ENCODE results near the gene NT5C.
A peak's percentile ranks its signal among the peaks of the same experiment; 100 is the strongest.

NT5C gene

GRCh38 chr17:75131278-75132017 is at the start of gene NT5C:
NT5C (minus strand) TSS chr17:75131742; CDS start chr17:75131707, 35 bp downstream.
- TF ChIP-seq SUZ12 (IDR thresholded peaks at IDR 0.05) (no peak), ZNF384 (IDR thresholded peaks at IDR 0.05) (no peak), ARNT (IDR thresholded peaks at IDR 0.05) (0 out of 2 replicates have a peak, but pooled peaks have one; percentile 9), PKNOX1 (IDR thresholded peaks at IDR 0.05) (no peak), BHLHE40 (IDR thresholded peaks at IDR 0.05; ENCODE audit: borderline replicate concordance) (no peak), LEF1 (IDR thresholded peaks at IDR 0.05; ENCODE audit: borderline replicate concordance) (peak; percentile 83), L3MBTL2 (conservative IDR thresholded peaks at IDR 0.05) (peak; percentile 57), ELF4 (IDR thresholded peaks at IDR 0.05) (peak; percentile 41; the same call in 1 of the 2 replicates), CTBP1 (IDR thresholded peaks at IDR 0.05; ENCODE audit: borderline replicate concordance) (no peak)
- POLR2A ChIA-PET: interaction anchor here (0.6 to 5.5 kb wide), 31 partner anchors 10 to 143 kb away, joined by 3 to 68 read pairs (median 5); partner anchors contain the start of genes ARMC7, JPT1, MRPL58 and NUP85
- peak; percentile 91 for DNase-seq (ENCODE audit: extremely low spot score)
- CTCF ChIA-PET: interaction anchor here (0.6 to 3.2 kb wide), 10 partner anchors 10 to 170 kb away, joined by 3 to 32 read pairs (median 3); partner anchors contain the start of gene MIF4GD

GRCh38 chr17:75181110-75181509 is 49.6 kb upstream of the NT5C start:
- DNase-seq (ENCODE audit: extremely low spot score): no peak
- ChIA-PET CTCF (interaction anchor here (0.6 to 2.0 kb wide), 4 partner anchors 9 to 169 kb away, joined by 3 to 6 read pairs (median 4); no protein-coding TSS in a partner anchor), POLR2A (interaction anchor here (0.5 to 2.1 kb wide), 6 partner anchors 8 to 49 kb away, joined by 4 to 7 read pairs (median 4); partner anchors contain the start of gene NT5C)
- TF ChIP-seq SP1 (IDR thresholded peaks at IDR 0.05) (no peak), SUZ12 (IDR thresholded peaks at IDR 0.05) (no peak), FOXM1 (IDR thresholded peaks at IDR 0.05; ENCODE audit: borderline replicate concordance) (no peak), NFRKB (IDR thresholded peaks at IDR 0.05) (no peak), FOXK2 (IDR thresholded peaks at IDR 0.05) (no peak), BHLHE40 (IDR thresholded peaks at IDR 0.05; ENCODE audit: borderline replicate concordance) (no peak), PKNOX1 (IDR thresholded peaks at IDR 0.05) (no peak), CTBP1 (IDR thresholded peaks at IDR 0.05; ENCODE audit: borderline replicate concordance) (no peak), TARDBP (IDR thresholded peaks at IDR 0.05) (no peak), ARNT (IDR thresholded peaks at IDR 0.05) (no peak), HDGF (IDR thresholded peaks at IDR 0.05; ENCODE audit: borderline replicate concordance) (no peak)

- CTCF ChIA-PET: no interaction called here
- no peak for DNase-seq (ENCODE audit: extremely low spot score)
- POLR2A ChIA-PET: no interaction called here
- TF ChIP-seq ARNT (IDR thresholded peaks at IDR 0.05) (no peak), FOXM1 (IDR thresholded peaks at IDR 0.05; ENCODE audit: borderline replicate concordance) (no peak), SP1 (IDR thresholded peaks at IDR 0.05) (no peak), NFRKB (IDR thresholded peaks at IDR 0.05) (no peak), ZNF384 (IDR thresholded peaks at IDR 0.05) (no peak), FOXA1 (IDR thresholded peaks at IDR 0.05) (no peak), HDGF (IDR thresholded peaks at IDR 0.05; ENCODE audit: borderline replicate concordance) (no peak), TARDBP (IDR thresholded peaks at IDR 0.05) (no peak), BHLHE40 (IDR thresholded peaks at IDR 0.05; ENCODE audit: borderline replicate concordance) (no peak), FOXK2 (IDR thresholded peaks at IDR 0.05) (no peak), CTBP1 (IDR thresholded peaks at IDR 0.05; ENCODE audit: borderline replicate concordance) (no peak), L3MBTL2 (conservative IDR thresholded peaks at IDR 0.05) (no peak), PKNOX1 (IDR thresholded peaks at IDR 0.05) (no peak), SUZ12 (IDR thresholded peaks at IDR 0.05) (no peak)
Observed at GRCh38 chr17:75178453-75178852, 46.9 kb upstream of the NT5C start.

- POLR2A ChIA-PET: interaction anchor here (0.5 kb wide), 1 partner anchor 8 kb away, joined by 4 read pairs; no protein-coding TSS in a partner anchor
- no peak for DNase-seq (ENCODE audit: extremely low spot score)
- TF ChIP-seq FOXA1 (IDR thresholded peaks at IDR 0.05) (no peak), LEF1 (IDR thresholded peaks at IDR 0.05; ENCODE audit: borderline replicate concordance) (no peak), ARNT (IDR thresholded peaks at IDR 0.05) (no peak), TARDBP (IDR thresholded peaks at IDR 0.05) (no peak), ZNF384 (IDR thresholded peaks at IDR 0.05) (no peak), PKNOX1 (IDR thresholded peaks at IDR 0.05) (no peak)
- CTCF ChIA-PET: no interaction called here
Observed at GRCh38 chr17:75176625-75177024, 45.1 kb upstream of the NT5C start.

GRCh38 chr17:75174996-75175395 is 43.5 kb upstream of the NT5C start:
- POLR2A ChIA-PET: interaction anchor here (0.6 to 0.8 kb wide), 2 partner anchors 45 to 805 kb away, joined by 3 read pairs; no protein-coding TSS in a partner anchor
- TF ChIP-seq FOXA1 (IDR thresholded peaks at IDR 0.05) (no peak), NFRKB (IDR thresholded peaks at IDR 0.05) (no peak), ARNT (IDR thresholded peaks at IDR 0.05) (no peak), ELF4 (IDR thresholded peaks at IDR 0.05) (no peak), SP1 (IDR thresholded peaks at IDR 0.05) (no peak), SUZ12 (IDR thresholded peaks at IDR 0.05) (no peak), FOXK2 (IDR thresholded peaks at IDR 0.05) (no peak), BHLHE40 (IDR thresholded peaks at IDR 0.05; ENCODE audit: borderline replicate concordance) (no peak), FOXM1 (IDR thresholded peaks at IDR 0.05; ENCODE audit: borderline replicate concordance) (no peak)
- CTCF ChIA-PET: no interaction called here
- DNase-seq (ENCODE audit: extremely low spot score): no peak

Measured in HEK293T (cell line).